ENCODE results near the gene KCNQ1. TPM values are rescaled to one million over a fixed set of nuclear protein-coding genes. Genes with fewer than 3 reads are reported as not detected.

The KCNQ1 gene
- total RNA-seq, 1 experiment from 2014 or later, result 10.7 TPM

- intact Hi-C loops (cut with micrococcal nuclease), result no loop called here
- Histone ChIP-seq H3K4me2 (ENCODE audit: low read length) (no peak overlapping the region), H3K27ac (ENCODE audit: low read depth, low read length) (no peak overlapping the region), H3K79me2 (ENCODE audit: insufficient read depth, low read length) (no peaks in the 10 kb centered on the region), H3K4me1 (ENCODE audit: control insufficient read depth in 1 of 2, insufficient read depth in 2 of 2, low read length in 2 of 2) (no peaks in the 10 kb centered on the region), H3K9ac (ENCODE audit: low read length) (no peak overlapping the region), H3K4me3 (replicated peaks in 1 of 2; ENCODE audit: low read depth in 1 of 2, low read length in 2 of 2) (no peak overlapping the region), H3K9me3 (ENCODE audit: control insufficient read depth in 1 of 2, insufficient read depth in 1 of 2, low read depth in 1 of 2, low read length in 2 of 2) (no peaks in the 10 kb centered on the region; a peak in 1 of 4 replicates), H3K36me3 (ENCODE audit: control insufficient read depth in 1 of 2, insufficient read depth in 2 of 2, low read length in 2 of 2) (no peaks in the 10 kb centered on the region), H2AFZ (ENCODE audit: low read depth, low read length, poor library complexity, severe bottlenecking) (no peak overlapping the region), H3K9me2 (ENCODE audit: insufficient read depth) (no peaks in the 10 kb centered on the region), H3K27me3 (ENCODE audit: insufficient read depth, low read length) (no peaks in the 10 kb centered on the region), H4K20me1 (ENCODE audit: insufficient read depth) (no peaks in the 10 kb centered on the region)
- DNase-seq (ENCODE audit: low read depth, low spot score), result no peak
- ChIA-PET POLR2A (no interaction called here), RAD21 (ENCODE audit: low non-redundant PET in 1 of 2, low total read pairs in 2 of 2, uncharacterized antibody in 2 of 2, unreplicated experiment in 2 of 2) (no interaction called here), CTCF (no interaction called here)
- no peak for TF ChIP-seq ELF1 (IDR thresholded peaks at IDR 0.05; ENCODE audit: borderline replicate concordance, low read depth)
- TF ChIP-seq ATF3 (IDR thresholded peaks at IDR 0.05), result no peak
- TF ChIP-seq REST (IDR thresholded peaks at IDR 0.05; ENCODE audit: low read depth), result no peak
- TF ChIP-seq ZFX (IDR thresholded peaks at IDR 0.05), result no peak
- TF ChIP-seq SP1 (IDR thresholded peaks at IDR 0.05; ENCODE audit: low read depth), result no peak
- TF ChIP-seq RAD21 (IDR thresholded peaks at IDR 0.05; ENCODE audit: low read depth), result no peak
- no peak for TF ChIP-seq FOSL1 (IDR thresholded peaks at IDR 0.05; ENCODE audit: low read depth)
- TF ChIP-seq EGR1 (IDR thresholded peaks at IDR 0.05; ENCODE audit: low read depth), result no peak
- no peak for TF ChIP-seq SRF (IDR thresholded peaks at IDR 0.05; ENCODE audit: low read depth)
- no peak for TF ChIP-seq JUND (IDR thresholded peaks at IDR 0.05)
- no TSS peak for BruUV-seq (replicated peaks)
- ATAC-seq, result no peak
Measured at GRCh38 chr11:2707736-2708135, 262.9 kb downstream of the KCNQ1 start.
